DMS153 treated with DMSO at 0.1 percent for 48 hours (cell line): ENCODE measurements around the gene DEDD2.
A peak's percentile ranks its signal among the peaks of the same experiment; 100 is the strongest.

ENCODE experiments used
- DNase-seq: peaks from one replicate; lab custom pipeline; 2025; ENCODE audit not compliant: unreplicated experiment; lab: John Stamatoyannopoulos, UW

Gene DEDD2

DNA sequence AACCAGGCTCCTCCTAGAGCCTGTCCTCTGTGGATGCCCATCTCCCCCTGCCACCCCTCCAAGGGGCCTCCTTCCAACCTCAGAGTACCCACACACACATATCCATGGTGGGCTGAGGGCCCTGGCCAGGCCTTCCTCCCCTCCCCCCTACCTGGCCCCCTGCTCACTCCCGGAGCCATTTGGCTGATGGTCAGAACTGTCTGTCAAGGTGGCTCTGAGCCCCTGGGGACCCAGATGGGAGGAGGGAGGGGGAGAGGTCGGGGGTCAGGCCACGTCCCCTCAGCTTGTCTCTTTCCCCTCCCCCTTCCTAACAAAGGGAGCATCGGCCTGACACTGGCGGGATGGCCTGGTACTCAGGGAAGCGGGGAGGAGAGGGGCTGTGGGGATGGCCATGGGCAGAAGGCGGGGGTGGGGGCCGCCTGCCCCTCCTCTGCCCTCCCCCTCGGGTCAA is 66.5 kb downstream of the DEDD2 start:
- DNase-seq: no peak

DNA sequence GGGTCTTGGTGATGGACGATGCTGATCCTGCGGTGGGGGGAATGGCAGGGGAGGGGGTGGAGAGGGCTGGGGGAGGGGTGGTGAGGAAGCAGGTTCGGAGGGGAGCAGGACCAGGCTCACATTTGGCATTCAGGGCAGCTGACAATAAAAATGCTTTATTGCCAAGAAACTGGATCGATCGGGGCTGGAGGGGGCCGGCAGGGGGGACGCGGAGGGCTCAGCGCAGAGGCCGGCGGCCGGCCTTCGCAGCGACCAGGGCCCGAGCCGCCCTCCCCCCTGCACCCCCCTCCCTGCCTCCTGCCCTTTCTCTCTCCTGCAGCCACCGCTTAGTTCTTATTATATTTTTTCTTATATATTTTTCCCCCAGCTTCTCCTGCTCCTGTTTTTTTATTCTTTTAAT is 67.1 kb downstream of the DEDD2 start:
- DNase-seq: peak; percentile 50

DNA sequence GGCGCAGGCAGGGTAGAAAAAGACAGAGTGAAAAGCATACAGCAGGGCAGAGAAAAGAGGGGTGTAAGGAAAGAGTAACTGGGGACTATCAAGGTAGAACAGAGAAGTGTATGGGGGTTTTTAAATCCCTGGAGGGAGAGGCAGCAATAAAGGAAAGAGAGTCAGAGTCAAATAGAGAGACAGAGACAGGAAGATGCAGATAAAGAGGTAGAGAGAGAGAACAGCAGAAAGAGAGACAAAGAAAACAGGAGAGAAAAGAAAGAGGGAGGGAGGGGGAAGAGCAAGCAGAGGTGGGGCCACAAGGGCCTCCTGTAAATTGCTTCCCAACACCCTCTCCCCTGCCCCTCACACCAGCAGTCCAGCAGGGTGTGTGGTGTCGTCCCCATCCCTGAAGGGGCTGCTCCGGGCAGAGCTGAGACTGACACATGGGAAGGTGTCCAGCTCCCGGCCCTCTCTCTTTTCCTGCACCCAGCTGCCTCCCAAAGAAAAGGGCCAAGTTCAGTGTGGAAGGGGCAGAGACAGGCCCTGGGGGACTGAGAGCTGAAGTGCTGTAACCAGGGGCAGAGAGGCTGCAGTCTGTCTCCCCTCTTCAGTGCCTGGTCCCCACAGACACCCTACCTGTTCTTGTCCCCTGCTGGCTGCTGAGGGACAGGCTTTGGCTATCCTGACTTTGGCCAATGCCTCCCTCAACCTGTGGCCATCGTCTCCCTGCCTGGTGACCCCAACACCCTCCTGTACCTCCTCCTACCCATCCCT is 67.9 kb downstream of the DEDD2 start:
- DNase-seq: peak; percentile 28
